Stimulated activated CD8-positive, alpha-beta memory T cell treated with anti-CD3 and anti-CD28 coated beads, Interleukin-7, amount 100 ng/mL, for 24 hours (primary cell): ENCODE measurements around the gene DCXR.

Source experiments
- DNase-seq: peaks from one replicate; pipeline ENCODE4 v3.0.0-alpha.2; 2020; ENCODE audit warnings: low read depth

The DCXR gene

DNA sequence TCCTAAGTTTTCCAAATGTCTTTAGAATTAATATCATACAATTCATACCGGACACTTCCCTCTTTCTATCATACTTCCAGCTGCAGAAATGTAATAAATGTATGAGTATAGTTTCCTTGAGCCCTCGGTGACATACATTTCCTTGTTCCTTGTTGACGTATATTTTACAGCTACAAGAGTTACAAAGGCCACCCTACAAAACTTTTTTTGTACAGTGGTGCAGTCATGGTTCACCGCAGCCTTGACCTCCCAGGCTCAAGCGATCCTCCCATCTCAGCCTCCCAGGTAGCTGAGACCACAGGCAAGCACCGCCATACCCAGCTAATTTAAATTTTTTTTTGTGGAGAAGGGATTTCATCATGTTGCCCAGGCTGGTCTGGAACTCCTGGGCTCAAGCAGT, 35.3 kb upstream of the DCXR start:
- DNase-seq = no peak

DNA sequence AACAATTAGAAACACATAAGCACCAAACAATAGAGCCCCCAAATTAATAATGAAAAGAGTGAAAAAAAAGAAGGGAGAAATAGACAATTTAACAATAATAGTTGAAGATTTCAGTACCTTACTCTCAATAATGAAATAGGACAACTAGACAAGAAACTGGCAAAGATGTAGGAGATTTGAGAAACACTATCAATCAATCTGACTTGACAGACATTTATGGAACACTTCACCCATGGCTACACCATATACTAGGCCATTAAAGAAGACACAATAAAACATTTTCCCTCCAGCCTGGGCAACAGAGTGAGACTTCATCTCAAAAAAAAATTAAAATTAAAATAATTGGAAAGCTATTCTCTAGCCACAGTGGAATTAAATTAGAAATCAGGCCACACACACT, 33.1 kb upstream of the DCXR start:
- no peak for DNase-seq

- DNase-seq = peak; percentile 30
Measured at GRCh38 chr17:82065638-82066303, 28.3 kb upstream of the DCXR start, which contains the start of gene DUS1L. Gene DUS1L, minus strand, starts transcription at chr17:82065804. Its CDS starts 745 bp downstream, at chr17:82065059.

DNA sequence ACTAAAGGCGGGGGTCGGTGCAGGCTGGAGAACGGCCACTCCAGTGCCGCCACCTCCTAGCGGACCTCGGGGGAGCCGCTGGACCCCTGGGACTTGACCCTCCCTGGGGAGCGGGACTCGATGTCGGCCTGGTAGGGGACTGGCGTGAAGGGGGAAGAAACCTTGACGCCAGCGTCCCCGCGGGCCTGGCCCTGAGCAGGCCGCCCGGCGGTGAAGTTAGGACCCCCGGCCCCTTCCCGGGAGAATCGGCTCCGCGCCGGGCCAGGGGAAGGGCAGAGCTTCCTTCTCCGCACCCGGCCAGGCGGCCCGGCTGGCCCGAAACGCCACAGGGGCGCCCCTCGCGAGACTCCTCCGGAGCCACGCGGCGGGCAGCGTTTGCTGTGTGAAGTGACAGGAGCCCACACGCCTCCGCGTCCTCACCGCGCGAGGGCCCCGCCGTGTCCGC, 27.7 kb upstream of the DCXR start:
- no peak for DNase-seq

- DNase-seq = no peak
Measured at GRCh38 chr17:82064433-82065192, 27.1 kb upstream of the DCXR start.

- DNase-seq = no peak
Measured at GRCh38 chr17:82063424-82064415, 26.2 kb upstream of the DCXR start.

DNA sequence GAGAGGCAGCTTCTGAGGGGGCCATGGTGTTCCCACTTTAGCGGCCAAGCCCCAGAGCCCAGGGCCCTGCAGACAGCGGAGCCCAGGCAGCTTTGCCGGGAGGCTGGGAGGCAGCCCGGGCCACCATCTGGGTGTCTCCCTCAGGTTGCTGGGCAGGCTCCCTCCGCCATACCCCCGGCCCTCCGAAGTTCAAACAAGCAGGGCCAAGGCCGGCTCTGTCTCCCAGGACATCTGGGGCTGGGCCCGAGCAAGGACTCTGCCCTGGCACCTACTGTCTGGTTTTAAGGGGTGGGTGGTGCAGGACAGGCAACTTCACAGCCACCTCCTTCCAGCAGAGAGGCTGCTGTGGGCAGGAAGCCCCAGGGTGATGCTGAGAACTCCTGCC, 25.5 kb upstream of the DCXR start:
- no peak for DNase-seq

DNA sequence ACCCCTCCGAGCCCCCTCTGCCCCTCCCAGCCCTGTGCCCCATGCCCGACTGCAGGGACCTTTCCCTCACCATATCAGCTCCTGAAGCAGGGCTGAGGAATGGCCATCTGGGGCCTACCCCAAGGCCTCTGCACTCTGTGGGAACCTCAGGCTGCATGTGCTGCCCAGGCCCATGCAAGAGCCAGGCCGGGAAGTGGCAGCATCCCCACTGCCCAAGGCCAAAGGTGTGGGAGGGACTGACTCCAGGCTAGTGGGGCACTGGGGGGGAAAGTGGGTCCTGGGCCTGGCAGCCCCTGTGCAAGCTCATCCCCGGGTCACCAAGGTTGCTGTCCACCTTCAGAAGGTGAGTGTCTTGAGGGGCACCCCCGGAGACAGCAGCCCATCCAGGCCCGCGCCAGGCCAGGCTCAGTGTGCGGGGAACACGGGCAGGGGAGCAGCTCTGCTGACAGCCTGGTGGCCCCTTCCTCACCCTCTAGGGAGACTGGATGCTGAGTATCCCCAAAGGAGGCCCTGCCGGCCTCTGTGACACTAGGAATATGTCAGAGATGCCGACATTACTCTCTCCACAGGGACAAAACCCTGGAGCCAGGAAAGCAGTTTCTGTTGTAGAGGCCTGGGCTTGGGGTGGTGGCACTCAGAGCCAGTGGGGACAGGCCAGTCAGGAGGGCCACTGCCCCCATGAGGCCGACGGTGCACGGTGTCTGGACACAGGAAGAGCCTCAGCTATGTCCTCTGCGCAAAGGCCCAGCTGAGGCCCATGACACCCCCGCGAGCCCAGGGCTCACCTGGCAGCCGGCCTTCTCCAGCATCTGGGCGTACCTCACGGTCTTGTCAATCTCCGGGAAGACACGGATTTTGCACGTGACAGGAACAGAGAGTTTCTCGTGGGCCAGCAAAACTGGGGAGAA, 24.8 kb upstream of the DCXR start:
- DNase-seq = no peak

DNA sequence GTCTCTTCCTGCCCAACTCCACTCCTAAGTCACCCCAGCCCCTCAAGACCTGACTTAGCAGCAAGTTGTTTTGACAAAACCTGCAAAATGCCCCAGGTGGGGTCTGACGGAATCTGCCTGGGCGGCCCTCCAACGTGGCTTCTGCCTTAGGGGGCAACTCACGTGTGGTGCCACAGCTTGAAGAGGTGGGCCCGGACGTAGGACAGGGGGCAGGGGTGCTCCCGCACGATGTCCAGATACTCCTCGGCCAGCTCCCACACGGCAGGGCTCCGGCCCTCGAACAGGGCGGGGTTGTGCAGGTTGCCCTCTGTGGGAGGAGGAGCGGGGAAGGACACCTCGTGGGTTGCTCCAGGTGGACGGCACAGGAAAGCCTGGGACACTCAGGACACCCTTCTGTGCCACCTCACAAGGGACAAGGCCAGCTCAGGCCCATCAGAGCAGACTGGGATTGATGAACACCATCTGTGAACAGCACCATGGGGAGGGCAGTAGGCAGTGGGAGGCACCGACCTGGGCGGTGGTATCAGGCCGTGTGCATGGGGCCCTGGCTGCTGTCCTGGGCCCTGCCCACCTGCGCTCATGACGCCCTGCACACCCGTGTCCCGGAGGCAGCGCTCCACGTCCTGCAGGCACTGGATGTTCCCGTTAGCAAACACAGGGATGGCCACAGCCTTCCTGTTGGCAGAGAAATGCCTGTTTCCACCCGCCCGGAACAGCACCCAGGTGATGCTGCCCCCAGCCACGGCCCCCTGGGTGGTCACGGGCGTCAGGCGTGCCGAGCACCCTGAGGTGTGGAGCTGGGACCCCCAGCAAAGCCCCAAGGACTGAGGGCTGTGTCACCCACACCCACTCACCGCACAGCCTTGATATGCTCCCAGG, 23.8 kb upstream of the DCXR start:
- no peak for DNase-seq

DNA sequence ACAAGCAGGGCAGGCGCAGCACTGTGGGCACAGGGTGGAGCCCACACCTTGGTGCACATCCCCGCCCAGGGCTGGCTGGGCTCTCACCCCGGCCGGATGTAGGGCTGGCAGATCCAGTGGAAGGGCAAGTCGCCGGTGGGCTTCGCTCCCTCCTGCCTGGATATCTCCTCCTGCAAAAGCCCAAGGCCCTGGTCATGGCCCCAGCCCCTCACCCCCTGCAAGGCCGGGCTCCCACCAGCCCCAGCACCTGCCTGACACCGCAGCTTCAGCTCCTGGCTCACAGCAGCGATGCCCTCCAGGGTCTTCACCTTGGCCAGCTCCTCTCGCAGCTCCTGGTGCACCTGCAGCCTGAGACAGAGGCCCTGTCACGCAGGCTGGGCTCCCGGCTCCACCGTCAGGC, 23.1 kb upstream of the DCXR start:
- DNase-seq = no peak

GRCh38 chr17:82060001-82060380, 22.5 kb upstream of the DCXR start:
- DNase-seq = no peak

GRCh38 chr17:82059272-82060000, 21.9 kb upstream of the DCXR start:
- DNase-seq = no peak

GRCh38 chr17:82058855-82059249, 21.4 kb upstream of the DCXR start:
- DNase-seq = no peak

DNA sequence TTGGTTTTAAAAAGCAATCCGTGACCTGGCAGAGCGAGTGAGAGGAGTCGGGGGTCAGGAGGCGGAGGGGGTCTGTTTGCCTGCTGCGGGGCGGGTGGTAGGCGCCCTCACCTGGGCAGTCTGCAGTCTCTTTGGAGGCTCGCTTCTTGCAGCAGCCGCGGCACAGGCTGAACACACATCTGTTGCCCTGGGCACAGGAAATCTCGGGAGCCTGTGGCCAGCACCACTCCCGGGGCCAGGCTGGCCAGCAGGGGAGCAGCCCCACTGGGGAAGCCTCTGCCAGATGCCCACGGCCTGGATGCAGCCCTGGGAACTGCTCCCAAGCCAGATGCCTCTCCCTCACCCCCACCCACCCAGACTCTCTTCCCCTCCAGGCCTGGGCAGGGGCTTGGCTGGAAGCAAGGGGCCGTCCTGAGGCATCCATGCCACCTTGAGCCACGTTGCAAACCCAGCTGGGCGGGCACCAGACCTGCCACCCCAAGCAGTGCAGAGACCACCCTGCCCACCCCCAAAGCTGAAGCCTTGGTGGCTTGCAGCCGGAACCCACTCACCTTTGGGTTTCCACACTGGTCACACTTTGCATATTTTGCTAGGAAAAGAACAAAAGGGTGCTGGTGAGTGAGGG, 20.8 kb upstream of the DCXR start:
- DNase-seq = no peak

- no peak for DNase-seq
Measured at GRCh38 chr17:82056729-82057621, 19.5 kb upstream of the DCXR start.

- DNase-seq = no peak
Measured at GRCh38 chr17:82055965-82056728, 18.6 kb upstream of the DCXR start.
